ENCODE results near the gene NYAP2.

The NYAP2 gene

DNA sequence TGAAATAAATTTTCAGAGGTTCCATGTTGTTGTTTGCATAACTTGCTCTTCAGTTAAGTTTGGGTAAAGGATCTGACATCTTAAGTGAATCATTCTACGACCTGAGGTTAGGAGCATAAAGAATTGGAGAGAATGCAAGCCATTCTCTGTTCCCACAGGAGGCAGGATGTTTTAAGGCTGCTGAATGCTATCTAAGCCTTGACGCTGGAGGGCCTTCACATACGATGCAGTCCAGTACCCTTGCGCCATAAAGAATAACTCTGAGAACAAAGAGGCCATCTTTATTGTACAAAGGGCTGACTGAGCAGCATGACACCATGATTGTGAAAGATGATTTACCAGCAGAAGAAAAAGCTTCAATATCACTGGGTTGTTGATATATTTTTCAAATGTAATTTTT, 198.4 kb downstream of the NYAP2 start:
- DNase-seq (ENCODE audit: low read depth, low spot score): no peak
- no peaks in the 10 kb centered on the region for H3K4me1 ChIP-seq (ENCODE audit: insufficient read depth, insufficient read length)
- TF ChIP-seq YY1 (IDR thresholded peaks at IDR 0.05; ENCODE audit: insufficient read depth, insufficient read length) (no peak), SUZ12 (IDR thresholded peaks at IDR 0.05; ENCODE audit: extremely low read depth, insufficient read depth, insufficient read length) (no peak), ZNF274 (IDR thresholded peaks at IDR 0.05; ENCODE audit: low read depth, low read length) (no peak)
- no peak overlapping the region for H3K9ac ChIP-seq (ENCODE audit: insufficient read length, low read depth)
- 0 out of 2 replicates have a peak, but pooled peaks cover 10% of the 10 kb centered on the region for H3K9me3 ChIP-seq (ENCODE audit: insufficient read depth, low read length)
- no peak overlapping the region for H3K4me3 ChIP-seq (ENCODE audit: insufficient read length, low read depth)
- H3K36me3 ChIP-seq (ENCODE audit: insufficient read depth, insufficient read length, low read length): no peaks in the 10 kb centered on the region
- H3K27me3 ChIP-seq (ENCODE audit: insufficient read depth, insufficient read length): no peaks in the 10 kb centered on the region

DNA sequence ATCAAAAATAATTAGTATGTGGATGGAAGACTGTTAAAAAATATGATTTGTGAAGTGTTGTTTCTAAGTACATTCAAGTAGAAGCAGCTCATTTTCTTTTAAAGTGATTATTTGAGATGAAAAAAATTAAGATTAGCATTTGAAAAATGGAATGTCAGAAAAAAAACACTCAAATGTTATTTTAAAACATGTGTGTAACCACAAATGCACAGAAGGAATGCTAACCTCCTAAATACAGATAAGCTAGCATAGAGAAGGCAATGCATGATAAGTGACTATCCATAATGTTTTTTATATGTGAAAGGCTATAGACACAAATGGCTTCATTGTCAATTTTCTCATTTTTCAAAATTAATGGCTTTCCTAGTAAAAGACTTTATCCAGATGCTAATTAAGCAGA, 198.9 kb downstream of the NYAP2 start:
- Histone ChIP-seq H3K4me3 (ENCODE audit: insufficient read length, low read depth) (no peak overlapping the region), H3K9me3 (ENCODE audit: insufficient read depth, low read length) (0 out of 2 replicates have a peak, but pooled peaks cover 10% of the 10 kb centered on the region), H3K4me1 (ENCODE audit: insufficient read depth, insufficient read length) (no peaks in the 10 kb centered on the region), H3K27me3 (ENCODE audit: insufficient read depth, insufficient read length) (no peaks in the 10 kb centered on the region), H3K36me3 (ENCODE audit: insufficient read depth, insufficient read length, low read length) (no peaks in the 10 kb centered on the region), H3K9ac (ENCODE audit: insufficient read length, low read depth) (no peak overlapping the region)
- DNase-seq (ENCODE audit: low read depth, low spot score): no peak
- TF ChIP-seq YY1 (IDR thresholded peaks at IDR 0.05; ENCODE audit: insufficient read depth, insufficient read length) (no peak), ZNF274 (IDR thresholded peaks at IDR 0.05; ENCODE audit: low read depth, low read length) (no peak), SUZ12 (IDR thresholded peaks at IDR 0.05; ENCODE audit: extremely low read depth, insufficient read depth, insufficient read length) (no peak)

DNA sequence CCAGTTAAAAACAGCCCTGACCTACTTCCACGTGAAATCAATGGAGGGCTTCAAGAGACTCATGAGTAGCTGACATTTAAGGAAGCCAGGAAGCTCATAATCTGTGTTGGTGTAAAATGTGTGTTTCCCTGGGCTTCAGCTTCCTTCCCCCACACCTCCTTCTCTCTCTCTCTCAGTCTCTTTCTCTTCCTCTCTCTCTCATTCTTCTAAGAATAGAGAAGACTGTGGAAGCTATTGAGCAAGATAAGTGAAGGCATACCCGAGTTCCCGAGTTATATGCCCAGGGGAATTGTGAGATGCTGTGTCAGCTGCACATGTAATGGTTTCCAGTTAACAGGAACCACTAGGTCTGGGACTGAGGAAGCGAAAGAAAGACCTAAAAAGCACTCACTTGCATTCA, 199.4 kb downstream of the NYAP2 start:
- Histone ChIP-seq H3K4me3 (ENCODE audit: insufficient read length, low read depth) (no peak overlapping the region), H3K4me1 (ENCODE audit: insufficient read depth, insufficient read length) (no peaks in the 10 kb centered on the region), H3K36me3 (ENCODE audit: insufficient read depth, insufficient read length, low read length) (no peaks in the 10 kb centered on the region), H3K27me3 (ENCODE audit: insufficient read depth, insufficient read length) (no peaks in the 10 kb centered on the region), H3K9me3 (ENCODE audit: insufficient read depth, low read length) (0 out of 2 replicates have a peak, but pooled peaks cover 10% of the 10 kb centered on the region), H3K9ac (ENCODE audit: insufficient read length, low read depth) (no peak overlapping the region)
- TF ChIP-seq SUZ12 (IDR thresholded peaks at IDR 0.05; ENCODE audit: extremely low read depth, insufficient read depth, insufficient read length) (no peak), YY1 (IDR thresholded peaks at IDR 0.05; ENCODE audit: insufficient read depth, insufficient read length) (no peak), ZNF274 (IDR thresholded peaks at IDR 0.05; ENCODE audit: low read depth, low read length) (no peak)
- no peak for DNase-seq (ENCODE audit: low read depth, low spot score)

DNA sequence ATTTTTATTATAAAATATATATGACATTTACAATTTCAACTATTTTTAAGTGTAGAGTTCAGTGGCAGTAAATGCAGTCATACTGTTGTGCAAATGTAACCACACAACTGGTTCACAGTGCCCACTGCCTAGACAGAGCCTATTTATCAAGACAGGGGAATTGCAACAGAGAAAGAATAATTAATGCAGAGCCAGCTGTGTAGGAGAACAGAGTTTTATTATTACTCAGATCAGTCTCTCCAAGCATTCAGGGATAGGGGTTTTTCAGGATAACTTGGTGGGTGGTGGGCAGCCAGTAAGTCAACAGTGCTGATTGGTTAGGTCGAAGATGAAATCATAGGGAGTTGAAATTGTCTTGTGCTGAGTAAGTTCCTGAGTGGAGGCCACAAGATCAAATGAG, 200.3 kb downstream of the NYAP2 start:
- H3K27me3 ChIP-seq (ENCODE audit: insufficient read depth, insufficient read length): no peaks in the 10 kb centered on the region
- no peak for TF ChIP-seq ZNF274 (IDR thresholded peaks at IDR 0.05; ENCODE audit: low read depth, low read length)
- TF ChIP-seq YY1 (IDR thresholded peaks at IDR 0.05; ENCODE audit: insufficient read depth, insufficient read length): no peak
- TF ChIP-seq SUZ12 (IDR thresholded peaks at IDR 0.05; ENCODE audit: extremely low read depth, insufficient read depth, insufficient read length): no peak
- H3K4me3 ChIP-seq (ENCODE audit: insufficient read length, low read depth): no peak overlapping the region
- no peak for DNase-seq (ENCODE audit: low read depth, low spot score)
- no peak overlapping the region for H3K9ac ChIP-seq (ENCODE audit: insufficient read length, low read depth)
- H3K36me3 ChIP-seq (ENCODE audit: insufficient read depth, insufficient read length, low read length): no peaks in the 10 kb centered on the region
- no peaks in the 10 kb centered on the region for H3K4me1 ChIP-seq (ENCODE audit: insufficient read depth, insufficient read length)
- 0 out of 2 replicates have a peak, but pooled peaks cover 10% of the 10 kb centered on the region for H3K9me3 ChIP-seq (ENCODE audit: insufficient read depth, low read length)

DNA sequence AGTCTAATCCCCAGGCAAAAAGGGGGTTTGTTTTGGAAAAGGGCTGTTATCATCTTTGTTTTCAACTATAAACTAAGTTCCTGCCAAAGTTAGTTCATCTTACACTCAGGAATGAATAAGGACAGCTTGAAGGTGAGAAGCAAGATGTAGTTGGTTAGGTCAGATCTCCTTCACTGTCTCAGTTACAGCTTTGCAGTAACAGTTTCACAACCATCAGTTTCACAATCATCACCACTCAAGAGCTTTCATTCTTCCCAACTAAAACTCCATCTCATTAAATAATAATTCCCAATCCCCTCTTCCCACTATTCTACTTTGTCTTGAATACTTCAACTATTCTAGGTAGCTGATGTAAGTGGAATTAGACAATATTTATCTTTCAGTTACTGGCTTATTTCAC, 200.9 kb downstream of the NYAP2 start:
- Histone ChIP-seq H3K4me3 (ENCODE audit: insufficient read length, low read depth) (no peak overlapping the region), H3K9ac (ENCODE audit: insufficient read length, low read depth) (no peak overlapping the region), H3K27me3 (ENCODE audit: insufficient read depth, insufficient read length) (no peaks in the 10 kb centered on the region), H3K36me3 (ENCODE audit: insufficient read depth, insufficient read length, low read length) (no peaks in the 10 kb centered on the region), H3K9me3 (ENCODE audit: insufficient read depth, low read length) (0 out of 2 replicates have a peak, but pooled peaks cover 10% of the 10 kb centered on the region), H3K4me1 (ENCODE audit: insufficient read depth, insufficient read length) (no peaks in the 10 kb centered on the region)
- DNase-seq (ENCODE audit: low read depth, low spot score): no peak
- no peak for TF ChIP-seq ZNF274 (IDR thresholded peaks at IDR 0.05; ENCODE audit: low read depth, low read length)
- TF ChIP-seq YY1 (IDR thresholded peaks at IDR 0.05; ENCODE audit: insufficient read depth, insufficient read length): no peak
- no peak for TF ChIP-seq SUZ12 (IDR thresholded peaks at IDR 0.05; ENCODE audit: extremely low read depth, insufficient read depth, insufficient read length)

DNA sequence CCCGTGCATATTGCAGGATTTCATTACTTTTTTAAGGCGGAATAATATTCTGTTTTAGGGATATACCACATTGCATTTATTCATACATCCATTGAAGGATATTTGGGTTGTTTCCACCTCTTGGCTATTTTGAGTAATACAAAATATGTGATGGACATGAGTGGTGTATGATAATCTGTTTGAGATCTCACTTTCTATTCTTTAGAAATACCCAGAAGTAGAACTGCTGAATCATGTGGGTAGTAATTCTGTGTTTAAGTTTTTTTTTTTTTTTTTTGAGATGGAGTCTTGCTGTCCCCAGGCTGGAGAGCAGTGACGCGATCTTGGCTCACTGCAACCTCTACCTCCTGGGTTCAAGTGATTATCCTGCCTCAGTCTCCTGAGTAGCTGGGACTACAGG, 201.4 kb downstream of the NYAP2 start:
- no peak for DNase-seq (ENCODE audit: low read depth, low spot score)
- Histone ChIP-seq H3K36me3 (ENCODE audit: insufficient read depth, insufficient read length, low read length) (no peaks in the 10 kb centered on the region), H3K4me1 (ENCODE audit: insufficient read depth, insufficient read length) (no peaks in the 10 kb centered on the region), H3K9me3 (ENCODE audit: insufficient read depth, low read length) (0 out of 2 replicates have a peak, but pooled peaks cover 10% of the 10 kb centered on the region), H3K27me3 (ENCODE audit: insufficient read depth, insufficient read length) (no peaks in the 10 kb centered on the region), H3K4me3 (ENCODE audit: insufficient read length, low read depth) (no peak overlapping the region), H3K9ac (ENCODE audit: insufficient read length, low read depth) (no peak overlapping the region)
- no peak for TF ChIP-seq YY1 (IDR thresholded peaks at IDR 0.05; ENCODE audit: insufficient read depth, insufficient read length)
- TF ChIP-seq ZNF274 (IDR thresholded peaks at IDR 0.05; ENCODE audit: low read depth, low read length): no peak

DNA sequence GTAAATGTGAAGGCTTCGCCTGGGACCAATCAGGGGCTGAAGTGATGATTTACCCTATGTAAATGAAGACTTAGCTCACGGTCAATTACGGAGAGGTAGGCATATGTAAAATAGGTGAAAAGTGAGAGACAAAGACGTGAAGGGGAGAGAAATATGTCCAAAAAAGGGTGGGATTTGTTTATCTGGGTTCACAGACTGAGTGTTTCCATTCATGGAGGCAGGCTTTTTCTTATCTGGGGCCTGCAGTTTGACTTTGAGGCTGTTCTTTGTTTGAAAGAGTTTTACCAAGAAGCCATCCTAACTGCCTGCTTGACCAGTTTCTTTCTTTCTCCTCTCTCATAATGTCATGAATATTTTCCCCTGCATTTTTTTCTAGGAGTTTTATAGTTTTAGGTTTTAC, 202.7 kb downstream of the NYAP2 start:
- no peak overlapping the region for H3K9ac ChIP-seq (ENCODE audit: insufficient read length, low read depth)
- no peaks in the 10 kb centered on the region for H3K4me1 ChIP-seq (ENCODE audit: insufficient read depth, insufficient read length)
- H3K4me3 ChIP-seq (ENCODE audit: insufficient read length, low read depth): no peak overlapping the region
- 0 out of 2 replicates have a peak, but pooled peaks cover 10% of the 10 kb centered on the region for H3K9me3 ChIP-seq (ENCODE audit: insufficient read depth, low read length)
- no peak for DNase-seq (ENCODE audit: low read depth, low spot score)
- H3K27me3 ChIP-seq (ENCODE audit: insufficient read depth, insufficient read length): no peaks in the 10 kb centered on the region
- no peaks in the 10 kb centered on the region for H3K36me3 ChIP-seq (ENCODE audit: insufficient read depth, insufficient read length, low read length)
- TF ChIP-seq ZNF274 (IDR thresholded peaks at IDR 0.05; ENCODE audit: low read depth, low read length) (no peak), SUZ12 (IDR thresholded peaks at IDR 0.05; ENCODE audit: extremely low read depth, insufficient read depth, insufficient read length) (no peak), YY1 (IDR thresholded peaks at IDR 0.05; ENCODE audit: insufficient read depth, insufficient read length) (no peak)

Measured in NT2/D1 (cell line).